Iris pigment epithelial cell (primary cell): Measurements from ENCODE around the gene FHAD1.

ENCODE experiments used
- DNase-seq: peaks from one replicate; pipeline ENCODE4 v3.0.0-alpha.2; 2011; ENCODE audit warnings: low read depth

The FHAD1 gene

GRCh38 chr1:15218287-15219279 lies 28.4 kb upstream of the FHAD1 start:
- peak; percentile 81 for DNase-seq

- DNase-seq = no peak
These were observed 27.6 kb upstream of the FHAD1 start for GRCh38 chr1:15219280-15220023.

- DNase-seq = no peak
These were observed 27.0 kb upstream of the FHAD1 start for GRCh38 chr1:15220024-15220392.

- no peak for DNase-seq
These were observed 26.1 kb upstream of the FHAD1 start for GRCh38 chr1:15220825-15221431.

GRCh38 chr1:15222653-15223303 lies 24.2 kb upstream of the FHAD1 start:
- no peak for DNase-seq

- no peak for DNase-seq
These were observed 22.7 kb upstream of the FHAD1 start for GRCh38 chr1:15224259-15224869.

- DNase-seq = no peak
These were observed 22.0 kb upstream of the FHAD1 start for GRCh38 chr1:15224974-15225373.

GRCh38 chr1:15225461-15225860 lies 21.6 kb upstream of the FHAD1 start:
- no peak for DNase-seq

- DNase-seq = no peak
These were observed 20.4 kb upstream of the FHAD1 start for GRCh38 chr1:15226388-15227255.

- DNase-seq = no peak
These were observed 17.3 kb upstream of the FHAD1 start for GRCh38 chr1:15229707-15230131.

- peak; percentile 24 for DNase-seq
These were observed 15.3 kb upstream of the FHAD1 start for GRCh38 chr1:15231714-15232201.

- no peak for DNase-seq
These were observed 13.3 kb upstream of the FHAD1 start for GRCh38 chr1:15233689-15234088.

GRCh38 chr1:15236321-15236721 lies 10.7 kb upstream of the FHAD1 start:
- peak; percentile 25 for DNase-seq

- no peak for DNase-seq
These were observed 10.3 kb upstream of the FHAD1 start for GRCh38 chr1:15236746-15237145.

- DNase-seq = no peak
These were observed 8.2 kb upstream of the FHAD1 start for GRCh38 chr1:15238789-15239188.

- no peak for DNase-seq
These were observed 4.3 kb upstream of the FHAD1 start for GRCh38 chr1:15242766-15243165.

- no peak for DNase-seq
These were observed 3.6 kb upstream of the FHAD1 start for GRCh38 chr1:15243275-15244043.

GRCh38 chr1:15244813-15245212 lies 2.2 kb upstream of the FHAD1 start:
- no peak for DNase-seq

- DNase-seq = peak; percentile 70
These were observed 1.2 kb upstream of the FHAD1 start for GRCh38 chr1:15245593-15246360.
